SK-N-SH treated with all-trans-retinoic acid at 6 μM for 48 hours (cell line): ENCODE results near the gene NTNG1.

Source experiments
- ARNTL ChIP-seq: fragments of 450-650 bp; formaldehyde crosslinking; IDR thresholded peaks from 2 replicates; pipeline ENCODE4 v1.5.0; 2020; ENCODE audit warnings: low read depth, mild to moderate bottlenecking, moderate library complexity, borderline replicate concordance
- BACH2 ChIP-seq: fragments of 250-450 bp; sonication (Bioruptor Pico); IDR thresholded peaks from 2 replicates; pipeline ENCODE4 v1.9.0; 2021; ENCODE audit warnings: mild to moderate bottlenecking, borderline replicate concordance
- ISL1 ChIP-seq: fragments of 250-450 bp; sonication (Bioruptor Pico); IDR thresholded peaks from 2 replicates; pipeline ENCODE4 v2.1.2; 2022; ENCODE audit warnings: mild to moderate bottlenecking, moderate library complexity
- OSR1 ChIP-seq: fragments of 250-450 bp; sonication (Bioruptor Pico); IDR thresholded peaks from 2 replicates; pipeline ENCODE4 v1.8.0; 2022; ENCODE audit warnings: moderate library complexity, mild to moderate bottlenecking, inconsistent platforms
- PATZ1 ChIP-seq: fragments of 250-450 bp; sonication (Bioruptor Pico); IDR thresholded peaks from 2 replicates; pipeline ENCODE4 v1.8.0; 2020; ENCODE audit warnings: mild to moderate bottlenecking, moderate library complexity, borderline replicate concordance
- POU6F1 ChIP-seq: fragments of 250-450 bp; sonication (Bioruptor Pico); IDR thresholded peaks from 2 replicates; pipeline ENCODE4 v1.8.0; 2021; ENCODE audit warnings: low read depth, mild to moderate bottlenecking, moderate library complexity, borderline replicate concordance
- TOX ChIP-seq: fragments of 250-450 bp; sonication (Bioruptor Pico); IDR thresholded peaks from 2 replicates; pipeline ENCODE4 v1.8.0; 2021; ENCODE audit warnings: mild to moderate bottlenecking, moderate library complexity, borderline replicate concordance
- ZFP3 ChIP-seq: fragments of 250-450 bp; sonication (Bioruptor Pico); IDR thresholded peaks from 2 replicates; pipeline ENCODE4 v1.5.0; 2020; ENCODE audit warnings: mild to moderate bottlenecking, moderate library complexity
- ZFP30 ChIP-seq: fragments of 450-650 bp; formaldehyde crosslinking; IDR thresholded peaks from 2 replicates; pipeline ENCODE4 v1.5.0; 2022; ENCODE audit warnings: mild to moderate bottlenecking, moderate library complexity
- ZNF70 ChIP-seq: fragments of 450-650 bp; formaldehyde crosslinking; IDR thresholded peaks from 2 replicates; pipeline ENCODE4 v1.5.0; 2020; ENCODE audit warnings: mild to moderate bottlenecking, moderate library complexity
- TF ChIP-seq, protein P1 (sequence below): fragments of 250-450 bp; sonication (Bioruptor Pico); IDR thresholded peaks from 2 replicates; pipeline ENCODE4 v1.5.1; 2021; ENCODE audit warnings: mild to moderate bottlenecking, moderate library complexity

GRCh38 chr1:107378426-107378825 lies 237.6 kb downstream of the NTNG1 start:
- TF ChIP-seq OSR1 (no peak), ZFP3 (CRISPR knock-in tag) (no peak), ARNTL (CRISPR knock-in tag) (no peak), PATZ1 (CRISPR knock-in tag) (no peak), BACH2 (CRISPR knock-in tag) (no peak), ZFP30 (CRISPR knock-in tag) (no peak), POU6F1 (no peak), ZNF70 (CRISPR knock-in tag) (no peak), ISL1 (CRISPR knock-in tag) (no peak), TOX (CRISPR knock-in tag) (no peak)
- TF ChIP-seq, protein P1, sequence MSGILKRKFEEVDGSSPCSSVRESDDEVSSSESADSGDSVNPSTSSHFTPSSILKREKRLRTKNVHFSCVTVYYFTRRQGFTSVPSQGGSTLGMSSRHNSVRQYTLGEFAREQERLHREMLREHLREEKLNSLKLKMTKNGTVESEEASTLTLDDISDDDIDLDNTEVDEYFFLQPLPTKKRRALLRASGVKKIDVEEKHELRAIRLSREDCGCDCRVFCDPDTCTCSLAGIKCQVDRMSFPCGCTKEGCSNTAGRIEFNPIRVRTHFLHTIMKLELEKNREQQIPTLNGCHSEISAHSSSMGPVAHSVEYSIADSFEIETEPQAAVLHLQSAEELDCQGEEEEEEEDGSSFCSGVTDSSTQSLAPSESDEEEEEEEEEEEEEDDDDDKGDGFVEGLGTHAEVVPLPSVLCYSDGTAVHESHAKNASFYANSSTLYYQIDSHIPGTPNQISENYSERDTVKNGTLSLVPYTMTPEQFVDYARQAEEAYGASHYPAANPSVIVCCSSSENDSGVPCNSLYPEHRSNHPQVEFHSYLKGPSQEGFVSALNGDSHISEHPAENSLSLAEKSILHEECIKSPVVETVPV: no peak
